Renal cortical epithelial cell (primary cell): Measurements from ENCODE around the gene INTS6. TPM values are rescaled to one million over a fixed set of nuclear protein-coding genes. Genes with fewer than 3 reads are reported as not detected.

Experiments
- DNase-seq: peaks from one replicate; pipeline ENCODE4 v3.0.0-alpha.2; 2011; ENCODE audit warnings: low read depth
- total RNA-seq: library from RNA; depleted of rRNA; stranded (reverse); fragments of >200 nt; gene quantifications from 2 replicates; pipeline ENCODE4 v1.2.3, GENCODE V29; 2014

The INTS6 gene
- total RNA-seq, 1 donor from 2014 or later: 59.2 TPM

DNA sequence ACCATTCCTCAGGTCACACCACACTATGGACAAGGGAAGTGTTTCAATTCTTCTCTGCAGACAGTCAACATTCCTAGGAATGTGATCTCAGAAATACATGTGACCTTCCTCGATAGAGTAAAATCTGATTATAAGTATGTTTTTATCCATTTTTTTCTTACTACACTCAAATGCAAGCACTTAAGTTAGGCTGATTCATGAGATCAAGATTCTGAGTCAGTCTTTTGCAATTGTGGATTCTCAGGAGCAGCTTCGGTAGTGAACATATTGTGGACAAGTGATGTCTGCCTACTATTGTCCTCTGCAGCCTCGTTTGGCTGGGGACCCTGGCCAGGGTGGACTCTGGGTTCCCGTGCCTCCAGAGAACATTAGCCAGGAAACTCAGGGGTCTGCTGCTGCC lies 110.1 kb downstream of the INTS6 start:
- DNase-seq: no peak

GRCh38 chr13:51341791-51342190 lies 111.0 kb downstream of the INTS6 start:
- DNase-seq: no peak

- no peak for DNase-seq
Measured at GRCh38 chr13:51341232-51341631, 111.6 kb downstream of the INTS6 start.

GRCh38 chr13:51339952-51340732 lies 112.7 kb downstream of the INTS6 start:
- no peak for DNase-seq

DNA sequence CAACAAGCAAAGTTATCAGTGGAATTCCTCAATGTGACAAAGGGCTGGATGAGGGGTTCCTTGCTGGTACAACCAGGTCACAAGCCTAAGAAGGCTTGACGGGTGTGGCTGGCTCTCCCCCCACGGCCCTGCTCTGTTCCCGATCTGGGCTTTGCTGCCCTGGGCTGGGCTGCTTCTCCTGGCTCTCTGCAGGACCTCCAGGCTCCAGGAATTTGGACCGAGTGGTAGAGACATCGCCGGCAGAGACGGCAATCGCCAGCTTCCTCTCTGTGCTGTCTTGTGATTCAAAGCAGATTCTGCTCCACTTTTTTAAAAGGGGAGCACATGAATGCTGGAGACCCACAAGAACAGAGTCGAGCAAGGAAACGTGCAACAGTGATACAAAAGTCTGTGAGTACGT lies 113.5 kb downstream of the INTS6 start, which contains the start of gene SERPINE3:
Gene SERPINE3, plus strand, starts transcription at position 338 of the 400 bp plus-strand sequence. CDS start 1,401 bp downstream, outside the sequence.
- DNase-seq: no peak

- no peak for DNase-seq
Measured at GRCh38 chr13:51336746-51337145, 116.1 kb downstream of the INTS6 start.

DNA sequence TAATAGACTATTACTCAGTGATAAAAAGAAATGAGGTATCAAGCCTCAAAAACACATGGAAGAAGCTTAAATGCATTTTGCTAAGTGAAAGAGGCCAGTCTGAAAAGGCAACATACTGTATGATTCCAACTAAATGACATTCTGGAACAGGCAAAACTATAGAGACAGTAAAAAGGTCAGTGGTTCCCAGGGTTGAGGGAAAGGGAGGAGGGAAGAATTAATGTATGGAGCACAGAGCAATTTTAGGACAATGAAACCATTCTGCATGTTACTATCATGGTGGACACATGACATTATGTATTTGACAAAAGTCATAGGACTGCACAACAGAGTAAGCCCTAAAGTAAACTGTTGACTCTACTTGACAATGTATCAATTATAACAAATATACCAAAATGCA lies 119.0 kb downstream of the INTS6 start:
- DNase-seq: no peak

- no peak for DNase-seq
Measured at GRCh38 chr13:51333421-51333820, 119.4 kb downstream of the INTS6 start.

DNA sequence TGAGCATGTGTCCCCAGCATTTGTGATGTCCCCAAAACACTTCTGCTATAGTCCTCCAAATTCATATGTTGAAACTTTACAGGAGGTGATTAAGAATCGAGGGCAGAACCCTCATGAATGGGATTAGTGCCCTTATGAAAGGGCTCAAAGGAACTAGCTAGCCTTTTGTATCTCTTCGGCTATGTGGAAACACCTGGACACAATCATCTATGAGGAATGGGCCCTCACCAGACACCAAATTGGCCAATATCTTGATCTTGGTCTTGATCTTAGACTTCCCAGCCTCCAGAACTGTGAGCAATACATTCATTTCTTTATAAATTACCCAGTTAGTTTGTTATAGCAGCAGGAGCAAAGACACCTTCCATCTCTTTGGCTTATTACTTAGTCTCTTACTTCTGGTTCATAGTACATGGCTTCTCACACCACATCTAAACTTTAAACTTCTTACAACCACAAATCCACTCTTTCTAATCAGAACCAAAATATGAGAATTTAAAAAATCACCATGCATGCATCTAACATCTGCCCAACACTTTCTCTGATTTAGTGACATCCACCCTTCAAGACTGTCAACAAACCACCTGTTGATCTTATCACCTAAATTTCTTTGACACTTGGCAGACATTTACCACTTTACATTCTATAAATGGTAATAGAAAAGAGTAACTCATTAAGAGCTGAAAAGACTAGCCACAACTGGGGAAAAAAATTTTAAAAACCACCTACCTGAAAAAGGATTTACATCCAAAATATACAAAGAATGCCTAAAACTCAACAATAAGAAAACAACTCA lies 120.1 kb downstream of the INTS6 start:
- no peak for DNase-seq

DNA sequence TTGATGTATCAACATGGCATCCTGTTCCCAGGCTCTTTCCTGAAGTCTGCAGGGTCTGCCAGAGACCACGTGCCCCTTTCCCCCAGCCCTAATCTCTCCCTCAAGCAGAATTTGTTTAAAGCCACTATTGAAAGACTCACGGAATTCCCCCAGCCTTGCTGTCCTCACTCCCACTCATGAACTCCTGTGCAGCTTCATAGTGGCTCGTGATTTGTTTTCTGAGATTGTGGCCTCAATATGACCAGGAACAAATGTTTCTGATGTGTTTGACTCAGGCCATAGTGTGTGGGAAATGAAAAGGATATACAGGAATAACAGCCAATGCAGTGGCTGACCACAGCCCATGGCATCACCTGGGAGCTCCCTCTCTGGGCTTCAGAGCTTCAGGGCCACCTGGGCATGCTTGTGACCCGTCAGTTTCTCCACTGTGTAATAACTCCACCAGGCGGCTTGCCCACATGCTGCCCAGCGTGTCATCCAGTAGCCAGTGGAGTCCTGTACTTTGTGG lies 121.4 kb downstream of the INTS6 start:
- DNase-seq: no peak

GRCh38 chr13:51330791-51331190 lies 122.0 kb downstream of the INTS6 start:
- no peak for DNase-seq

- no peak for DNase-seq
Measured at GRCh38 chr13:51329606-51330005, 123.2 kb downstream of the INTS6 start.

DNA sequence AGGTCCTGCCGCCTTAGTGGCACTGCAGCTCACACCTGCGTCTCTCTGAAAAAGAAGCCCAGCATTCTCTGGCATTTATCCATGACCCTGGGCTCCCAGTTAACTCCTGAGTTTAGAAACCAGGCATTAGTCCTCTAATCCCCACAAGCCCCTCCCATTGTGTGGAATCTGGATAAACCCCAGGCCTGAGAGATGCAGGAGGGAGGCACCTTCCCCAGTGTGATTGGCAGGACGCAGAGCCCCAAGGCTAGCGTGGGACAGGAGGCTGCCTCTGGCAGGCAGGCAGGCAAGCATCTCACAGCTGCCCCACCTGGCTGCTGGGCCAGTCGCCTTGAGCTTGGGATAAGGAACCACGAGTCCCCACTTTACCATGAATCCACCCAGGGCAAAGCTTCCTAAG lies 124.3 kb downstream of the INTS6 start:
- DNase-seq: no peak

GRCh38 chr13:51327961-51328360 lies 124.9 kb downstream of the INTS6 start:
- no peak for DNase-seq

GRCh38 chr13:51326777-51327176 lies 126.1 kb downstream of the INTS6 start:
- DNase-seq: no peak

GRCh38 chr13:51325837-51326236 lies 127.0 kb downstream of the INTS6 start:
- DNase-seq: no peak

- DNase-seq: no peak
Measured at GRCh38 chr13:51324714-51325420, 128.0 kb downstream of the INTS6 start.

- no peak for DNase-seq
Measured at GRCh38 chr13:51323824-51324511, 128.9 kb downstream of the INTS6 start.

- DNase-seq: no peak
Measured at GRCh38 chr13:51322826-51323225, 130.0 kb downstream of the INTS6 start.

DNA sequence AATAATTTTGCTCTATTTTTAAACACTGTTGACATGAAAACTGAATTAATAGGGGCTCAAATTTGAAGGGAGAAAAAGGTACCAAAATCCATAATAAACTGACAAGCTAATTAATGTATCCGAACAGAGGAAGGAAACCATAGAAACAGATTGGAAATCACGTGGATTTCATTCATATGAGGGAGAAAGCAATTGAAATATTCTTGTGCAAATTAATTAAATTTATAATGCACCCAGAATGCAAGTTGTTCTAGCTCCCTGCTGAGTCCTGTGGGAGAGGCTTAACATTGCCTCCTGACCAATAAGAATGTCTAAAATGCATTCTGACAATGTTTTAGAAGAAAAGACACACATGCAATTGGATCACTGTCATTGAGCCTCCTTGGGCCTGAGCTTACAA lies 131.0 kb downstream of the INTS6 start:
- no peak for DNase-seq

DNA sequence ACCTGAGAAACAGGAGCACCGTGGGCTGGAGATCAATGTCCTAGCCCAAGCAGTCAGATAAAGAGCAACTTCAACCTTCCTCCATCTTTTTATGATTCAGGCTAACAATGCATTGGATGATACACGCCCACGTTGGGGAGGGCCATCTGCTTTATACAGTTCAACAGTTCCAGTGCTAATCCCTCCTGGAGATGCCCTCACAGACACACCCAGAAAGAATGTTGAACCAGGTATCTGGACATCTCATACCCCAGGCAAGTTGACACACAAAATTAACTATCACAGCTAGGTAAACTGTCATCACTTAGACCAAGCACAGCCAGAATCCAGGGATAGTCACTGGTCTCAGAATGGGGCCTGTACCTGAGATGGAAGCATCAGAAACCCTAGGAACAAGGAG lies 134.0 kb downstream of the INTS6 start:
- no peak for DNase-seq

DNA sequence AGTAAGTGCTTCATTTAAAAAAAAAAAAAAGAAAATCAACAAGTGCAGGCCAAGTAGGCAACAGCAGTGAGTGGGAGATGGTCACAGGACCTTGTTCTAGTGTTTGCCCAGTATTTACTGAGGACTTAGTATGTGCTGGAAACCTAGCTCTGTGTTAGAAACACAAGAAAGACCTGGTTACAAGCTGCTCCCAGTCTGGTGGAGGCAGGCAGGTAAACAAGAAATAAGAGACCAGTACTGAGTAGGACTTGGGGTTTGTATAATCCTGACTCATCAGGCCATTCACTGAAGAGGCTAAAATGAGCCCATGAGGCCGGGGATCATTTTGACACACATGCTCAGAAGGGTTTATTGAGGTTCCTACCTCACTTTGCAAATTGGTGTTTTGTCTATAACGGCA lies 134.8 kb downstream of the INTS6 start:
- DNase-seq: no peak
